OCI-LY7 (cell line): ENCODE data around the gene ZFHX3.

Experiments used
- CTCF ChIP-seq: fragments of 200-600 bp; sonication (generic); conservative IDR thresholded peaks from 2 replicates; pipeline ENCODE4 v1.5.1; 2014; ENCODE audit warnings: mild to moderate bottlenecking, antibody characterized with exemption, low read length, moderate library complexity, mixed read lengths
- EZH2phosphoT487 ChIP-seq: fragments of 200-600 bp; sonication (generic); IDR thresholded peaks from 2 replicates; pipeline ENCODE4 v1.6.1; 2018; ENCODE audit warnings: low read depth, borderline replicate concordance, mild to moderate bottlenecking, mixed run types, antibody characterized with exemption, low read length, moderate library complexity, mixed read lengths

- TF ChIP-seq CTCF, result no peak
- no peak for TF ChIP-seq EZH2phosphoT487
Measured at GRCh38 chr16:72932050-72932449, 115.9 kb downstream of the ZFHX3 start.
